ENCODE data around the gene PRR22. TPM values are rescaled to one million over a fixed set of nuclear protein-coding genes. Genes with fewer than 3 reads are reported as not detected.

Gene PRR22
- total RNA-seq, 2 donors from 2014 or later, result 2.3 TPM

DNA sequence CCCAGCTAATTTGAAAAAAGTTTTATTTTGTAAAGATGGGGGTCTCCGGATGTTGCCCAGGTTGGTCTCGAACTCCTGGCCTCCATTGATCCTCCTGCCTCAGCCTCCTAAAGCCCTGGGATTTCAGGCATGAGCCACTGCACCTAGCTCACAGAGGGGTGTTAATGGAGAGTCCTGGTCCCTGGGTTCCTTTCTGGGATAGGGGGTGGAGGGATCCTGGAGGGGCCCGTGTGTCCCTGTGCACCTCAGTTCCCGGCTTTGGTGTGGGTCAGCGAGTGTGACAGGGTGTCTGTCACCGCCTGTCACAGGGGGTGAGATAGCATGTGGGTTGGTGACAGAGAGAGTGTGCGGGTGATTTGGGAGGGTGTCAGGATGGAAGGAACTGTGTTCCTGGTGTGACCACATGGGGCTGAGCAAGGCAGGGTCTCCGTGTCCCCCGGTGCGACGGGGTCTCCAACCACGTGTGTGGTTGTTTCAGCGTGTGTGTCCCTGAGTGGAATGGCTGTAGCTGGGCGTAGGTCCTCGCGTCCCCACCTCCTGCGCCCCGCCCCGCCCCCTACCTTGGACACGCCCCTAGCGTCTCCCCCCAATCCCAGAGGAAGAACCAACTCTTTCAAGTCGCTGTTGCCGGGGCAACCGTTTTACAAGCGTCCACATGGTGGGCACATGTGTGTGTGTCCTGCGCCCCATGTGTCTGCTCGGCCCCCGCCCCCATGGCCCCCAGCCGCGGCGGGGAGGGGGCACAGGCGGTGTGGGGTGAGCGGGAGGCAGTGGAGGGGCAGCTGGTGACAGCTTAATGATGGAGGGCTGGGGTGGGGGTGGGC lies 17.5 kb upstream of the PRR22 start:
- TF ChIP-seq POLR2A (IDR thresholded peaks at IDR 0.05), result no peak
- TF ChIP-seq, protein P1, sequence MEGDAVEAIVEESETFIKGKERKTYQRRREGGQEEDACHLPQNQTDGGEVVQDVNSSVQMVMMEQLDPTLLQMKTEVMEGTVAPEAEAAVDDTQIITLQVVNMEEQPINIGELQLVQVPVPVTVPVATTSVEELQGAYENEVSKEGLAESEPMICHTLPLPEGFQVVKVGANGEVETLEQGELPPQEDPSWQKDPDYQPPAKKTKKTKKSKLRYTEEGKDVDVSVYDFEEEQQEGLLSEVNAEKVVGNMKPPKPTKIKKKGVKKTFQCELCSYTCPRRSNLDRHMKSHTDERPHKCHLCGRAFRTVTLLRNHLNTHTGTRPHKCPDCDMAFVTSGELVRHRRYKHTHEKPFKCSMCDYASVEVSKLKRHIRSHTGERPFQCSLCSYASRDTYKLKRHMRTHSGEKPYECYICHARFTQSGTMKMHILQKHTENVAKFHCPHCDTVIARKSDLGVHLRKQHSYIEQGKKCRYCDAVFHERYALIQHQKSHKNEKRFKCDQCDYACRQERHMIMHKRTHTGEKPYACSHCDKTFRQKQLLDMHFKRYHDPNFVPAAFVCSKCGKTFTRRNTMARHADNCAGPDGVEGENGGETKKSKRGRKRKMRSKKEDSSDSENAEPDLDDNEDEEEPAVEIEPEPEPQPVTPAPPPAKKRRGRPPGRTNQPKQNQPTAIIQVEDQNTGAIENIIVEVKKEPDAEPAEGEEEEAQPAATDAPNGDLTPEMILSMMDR (IDR thresholded peaks at IDR 0.05), result no peak
- H3K36me3 ChIP-seq (replicated peaks in 1 of 2; ENCODE audit: insufficient read depth in 1 of 2, low read depth in 2 of 2), result no peaks in the 10 kb centered on the region
- H3K4me3 ChIP-seq, result no peak overlapping the region
- H3K9me3 ChIP-seq, result no peaks in the 10 kb centered on the region
- WGBS, 2 donors, result 42 to 73% methylated on average over 16 to 33 of the region's 33 CpGs
- peaks cover 72% of the 10 kb centered on the region for H3K4me1 ChIP-seq
- no peak for DNase-seq
- no peak overlapping the region for H3K27ac ChIP-seq
- H3K27me3 ChIP-seq, result no peaks in the 10 kb centered on the region
- intact Hi-C loops (cut with DNase I), result no loop called here
- no peak for ATAC-seq

DNA sequence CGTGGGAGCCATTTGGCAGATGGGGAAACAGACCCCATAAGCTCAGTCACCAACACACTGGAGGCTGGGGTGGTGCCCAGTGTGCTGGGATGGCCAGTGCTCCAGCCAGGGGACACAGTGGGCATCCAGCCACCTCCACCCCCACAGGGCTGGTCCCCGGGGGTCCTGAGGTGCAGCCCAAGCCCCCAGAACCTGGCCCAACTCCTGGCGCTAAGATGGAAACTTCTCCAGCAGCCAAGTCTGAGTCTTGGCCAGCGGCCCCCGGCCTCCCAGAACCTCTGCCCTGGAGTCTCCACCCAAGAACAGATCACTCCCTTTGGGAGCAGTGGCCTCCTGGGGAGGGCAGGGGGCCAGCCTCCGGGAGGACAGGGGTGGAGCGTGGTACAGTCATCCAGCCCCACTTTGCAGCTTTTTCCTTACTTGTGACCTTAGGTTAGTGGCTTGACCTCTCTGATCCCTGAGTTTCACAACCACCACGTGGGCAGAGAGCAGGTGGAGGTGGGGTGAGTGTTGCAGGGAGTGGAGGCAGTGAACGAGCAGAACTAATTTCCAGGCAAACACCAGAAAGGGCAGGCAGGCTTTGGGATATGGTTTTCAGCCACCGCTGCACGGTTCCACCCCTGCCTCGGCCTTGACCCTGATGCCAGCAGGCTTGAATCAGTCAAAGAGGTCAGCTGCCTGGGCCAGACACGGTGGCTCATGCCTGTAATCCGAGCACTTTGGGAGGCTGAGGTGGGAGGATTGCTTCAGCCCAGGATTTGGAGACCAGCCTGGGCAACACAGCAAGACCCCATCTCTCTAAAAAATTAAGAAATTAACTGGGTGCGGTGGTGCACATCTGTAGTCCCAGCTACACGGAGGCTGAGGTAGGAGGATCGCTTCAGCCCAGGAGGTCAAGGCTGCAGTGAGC lies 16.1 kb upstream of the PRR22 start:
- no peak for TF ChIP-seq POLR2A (IDR thresholded peaks at IDR 0.05)
- TF ChIP-seq, protein P1 (IDR thresholded peaks at IDR 0.05), result no peak
- peak in 1 of 4 donors; percentile 52 for DNase-seq
- ATAC-seq, result no peak
- no peaks in the 10 kb centered on the region for H3K9me3 ChIP-seq
- no peaks in the 10 kb centered on the region for H3K36me3 ChIP-seq (replicated peaks in 1 of 2; ENCODE audit: insufficient read depth in 1 of 2, low read depth in 2 of 2)
- H3K4me1 ChIP-seq, result peaks cover 62% of the 10 kb centered on the region
- H3K27ac ChIP-seq, result peak overlapping the region; percentile 33 to 78 (median 66)
- H3K27me3 ChIP-seq, result no peaks in the 10 kb centered on the region
- WGBS, 2 donors, result 59 to 64% methylated on average over 7 to 17 of the region's 17 CpGs
- intact Hi-C loops (cut with DNase I), result no loop called here
- H3K4me3 ChIP-seq, result no peak overlapping the region

DNA sequence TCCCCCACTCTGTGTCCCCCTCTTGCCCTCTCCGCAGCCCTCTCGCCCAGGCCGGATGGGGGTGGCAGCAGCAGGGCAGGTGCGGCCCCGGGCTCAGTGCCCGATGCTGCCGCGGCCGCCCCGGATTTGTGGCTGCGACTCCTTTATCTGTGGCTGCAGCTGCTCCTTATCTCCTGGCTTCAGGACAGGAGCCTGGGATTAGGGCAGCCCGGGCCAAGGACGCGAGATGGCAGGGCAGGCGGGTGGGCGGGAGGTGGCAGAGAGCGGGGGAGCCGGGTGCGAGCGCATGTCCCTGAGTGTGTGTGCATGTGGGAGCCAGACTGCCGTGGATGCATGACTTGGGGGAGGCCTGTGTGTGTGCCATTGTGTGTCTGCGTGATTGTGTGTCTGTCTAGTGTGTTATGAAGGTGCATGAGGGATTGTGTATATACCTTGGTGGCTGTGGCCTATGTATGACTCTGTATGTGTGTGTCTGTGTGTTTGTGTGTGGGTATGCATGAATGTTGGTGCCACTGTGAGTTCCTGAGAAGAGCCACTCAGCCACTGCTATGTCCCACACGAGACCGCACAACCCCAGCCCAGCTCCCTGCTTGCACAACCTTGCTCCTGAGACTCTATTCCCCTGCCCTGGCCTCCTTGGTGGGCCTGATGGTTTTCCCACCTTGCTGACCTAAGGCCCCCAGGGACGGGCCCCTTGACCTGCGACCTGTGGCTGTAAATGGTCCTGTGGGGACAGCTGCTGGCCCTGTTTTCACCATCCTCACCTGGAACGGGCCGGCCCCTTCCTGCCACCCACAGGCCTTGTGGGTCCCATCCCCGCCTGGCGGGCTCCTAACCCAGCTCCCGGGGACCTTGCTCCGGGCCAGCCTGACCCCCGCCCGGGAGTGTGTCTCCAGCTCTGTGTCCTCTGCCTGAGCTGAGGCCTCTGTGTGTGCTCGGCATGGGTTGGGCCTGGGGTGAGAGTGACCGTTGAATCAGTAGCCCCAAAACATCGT lies 15.0 kb upstream of the PRR22 start:
- peak; percentile 64 for ATAC-seq
- peak; percentile 78 to 88 (median 84) for DNase-seq
- intact Hi-C loops (cut with DNase I), result no loop called here
- H3K36me3 ChIP-seq (replicated peaks in 1 of 2; ENCODE audit: insufficient read depth in 1 of 2, low read depth in 2 of 2), result no peaks in the 10 kb centered on the region
- no peak overlapping the region for H3K4me3 ChIP-seq
- TF ChIP-seq POLR2A (IDR thresholded peaks at IDR 0.05), result no peak
- TF ChIP-seq, protein P1 (IDR thresholded peaks at IDR 0.05), result no peak
- H3K9me3 ChIP-seq, result no peaks in the 10 kb centered on the region
- no peaks in the 10 kb centered on the region for H3K27me3 ChIP-seq
- peak overlapping the region; percentile 58 to 78 (median 72) for H3K27ac ChIP-seq
- H3K4me1 ChIP-seq, result peaks cover 57% of the 10 kb centered on the region
- 25 to 36% methylated on average over 22 to 37 of the region's 37 CpGs for WGBS, 2 donors

DNA sequence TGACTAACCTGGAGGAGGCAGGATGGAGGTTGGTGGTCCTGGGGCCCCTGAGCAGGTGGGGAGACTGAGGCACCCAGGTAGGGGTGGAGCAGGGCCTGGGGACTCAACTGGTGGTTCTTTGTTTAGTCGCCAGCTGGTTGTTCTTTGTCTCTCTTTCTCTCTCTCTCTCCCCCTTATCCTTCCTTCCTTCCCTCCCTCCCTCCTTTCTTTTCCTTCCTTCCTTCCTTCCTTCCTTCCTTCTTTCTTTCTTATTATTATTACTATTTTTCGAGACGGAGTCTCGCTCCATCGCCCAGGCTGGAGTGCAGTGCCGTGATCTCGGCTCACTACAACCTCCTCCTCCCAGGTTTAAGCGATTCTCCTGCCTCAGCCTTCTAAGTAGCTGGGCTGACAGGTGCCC lies 13.7 kb upstream of the PRR22 start:
- peaks cover 49% of the 10 kb centered on the region for H3K4me1 ChIP-seq
- H3K4me3 ChIP-seq, result no peak overlapping the region
- H3K36me3 ChIP-seq (replicated peaks in 1 of 2; ENCODE audit: insufficient read depth in 1 of 2, low read depth in 2 of 2), result no peaks in the 10 kb centered on the region
- peak overlapping the region; percentile 26 to 78 (median 72) for H3K27ac ChIP-seq
- intact Hi-C loops (cut with DNase I), result no loop called here
- no peak for ATAC-seq
- no peaks in the 10 kb centered on the region for H3K9me3 ChIP-seq
- DNase-seq, result no peak
- WGBS, 2 donors, result 86 to 94% methylated on average over 7 to 8 of the region's 8 CpGs
- H3K27me3 ChIP-seq, result no peaks in the 10 kb centered on the region
- TF ChIP-seq, protein P1 (IDR thresholded peaks at IDR 0.05), result no peak
- TF ChIP-seq POLR2A (IDR thresholded peaks at IDR 0.05), result no peak
